Activated T-helper 2 cell treated with anti-CD3 and anti-CD28 coated beads, Interferon-gamma antibody, Interleukin-2, Interleukin-4, amounts not matched to agents 10 μg/mL and 5 μg/mL and 100 μg/mL, durations not matched to agents 14 hours and 24 hours and 36 hours (primary cell): ENCODE measurements around the gene EPB41L1. TPM values are rescaled to one million over a fixed set of nuclear protein-coding genes. Genes with fewer than 3 reads are reported as not detected.

Experiments
- DNase-seq: peaks from one replicate; pipeline ENCODE4 v3.0.0; 2021; ENCODE audit warnings: low spot score
- H3K27ac Mint-ChIP-seq: one replicate; pipeline ENCODE4 v1.8.0; 2021; ENCODE audit warnings: mixed read lengths
- H3K27me3 Mint-ChIP-seq: one replicate; pipeline ENCODE4 v1.8.0; 2021; ENCODE audit warnings: low read depth, mixed read lengths
- H3K36me3 Mint-ChIP-seq: one replicate; pipeline ENCODE4 v1.8.0; 2021; ENCODE audit warnings: low read depth, mixed read lengths
- H3K4me1 Mint-ChIP-seq: one replicate; pipeline ENCODE4 v1.8.0; 2021; ENCODE audit warnings: low read depth, mixed read lengths
- H3K4me3 Mint-ChIP-seq: one replicate; pipeline ENCODE4 v1.8.0; 2021; ENCODE audit warnings: low read depth, mild to moderate bottlenecking, moderate library complexity, mixed read lengths
- H3K9me3 Mint-ChIP-seq: one replicate; pipeline ENCODE4 v1.8.0; 2021; ENCODE audit warnings: mixed read lengths
- intact Hi-C: fragments of 100-400 bp; cut with micrococcal nuclease; formaldehyde crosslinking; loops from one replicate; pipeline ENCODE4 v1.15.1; 2023
- total RNA-seq: library from RNA; stranded (reverse); gene quantifications from 2 replicates; pipeline ENCODE4 v1.2.3, GENCODE V29; 2022

EPB41L1 gene
- total RNA-seq, 1 donor from 2014 or later: 0.41 TPM

DNA sequence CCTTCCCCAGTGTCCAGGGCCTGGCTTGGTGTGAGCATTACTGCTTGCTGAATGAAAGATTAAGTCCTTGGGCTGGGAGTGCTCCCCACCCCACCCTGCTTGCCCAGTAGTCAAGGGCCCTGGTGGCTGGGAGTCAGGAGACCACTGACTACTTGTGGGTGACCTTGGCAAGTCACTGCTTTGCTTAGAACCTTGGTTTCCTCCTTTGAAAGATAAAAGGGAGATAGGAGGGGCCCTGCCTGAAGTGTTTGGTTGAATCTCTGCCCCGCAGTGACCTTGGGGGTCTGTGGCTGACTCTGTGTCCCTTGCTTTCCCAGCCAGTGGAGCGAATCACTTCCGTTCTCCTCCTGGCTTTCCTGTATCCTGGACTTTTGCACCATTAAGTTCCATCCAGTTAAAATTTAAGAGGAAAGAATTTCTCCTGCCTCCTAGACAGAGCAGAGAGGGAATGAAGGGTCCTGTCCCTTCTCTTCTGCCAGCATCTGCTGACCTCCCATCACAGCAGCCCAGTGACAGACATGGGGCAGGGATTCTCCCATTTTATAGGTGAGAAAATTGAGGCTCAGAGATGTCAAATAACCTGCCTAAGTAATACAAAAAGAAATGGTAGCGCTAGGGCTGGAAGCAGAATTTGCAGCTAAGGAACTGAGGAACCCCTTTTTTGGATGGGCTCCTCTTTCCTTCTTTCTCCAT, 3.5 kb upstream of the EPB41L1 start:
- Mint-ChIP-seq H3K4me3 (no peak overlapping the region), H3K27ac (no peak overlapping the region), H3K9me3 (no peaks in the 10 kb centered on the region), H3K4me1 (no peaks in the 10 kb centered on the region), H3K36me3 (no peaks in the 10 kb centered on the region), H3K27me3 (peaks cover 25% of the 10 kb centered on the region)
- DNase-seq: no peak
- intact Hi-C loops: no loop called here

- peaks cover 33% of the 10 kb centered on the region for H3K27me3 Mint-ChIP-seq
- peaks cover 2% of the 10 kb centered on the region for H3K4me1 Mint-ChIP-seq
- intact Hi-C loops: no loop called here
- H3K9me3 Mint-ChIP-seq: no peaks in the 10 kb centered on the region
- no peak for DNase-seq
- no peak overlapping the region for H3K27ac Mint-ChIP-seq
- no peak overlapping the region for H3K4me3 Mint-ChIP-seq
- no peaks in the 10 kb centered on the region for H3K36me3 Mint-ChIP-seq
Measured at GRCh38 chr20:36152261-36152660, 2.3 kb upstream of the EPB41L1 start.

DNA sequence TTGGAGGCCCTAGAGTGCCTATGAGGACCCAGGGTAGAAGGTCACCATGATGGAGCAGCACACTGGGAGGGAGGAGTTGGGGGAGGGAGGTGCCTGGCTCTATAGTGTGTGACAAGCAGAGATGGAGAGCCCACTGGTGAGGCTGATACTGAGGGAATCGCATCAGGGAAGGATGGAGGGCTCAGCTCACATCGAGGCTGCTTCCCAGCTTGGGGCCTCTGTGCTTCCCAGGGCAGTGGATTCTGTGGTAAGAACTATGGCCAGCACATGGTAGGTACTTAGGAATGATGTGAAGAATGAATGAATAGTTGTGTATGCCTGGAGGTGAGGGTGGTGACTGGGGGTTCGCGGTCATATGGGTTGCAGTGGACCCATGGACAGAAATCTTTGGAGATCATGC, 1.3 kb upstream of the EPB41L1 start:
- no peak overlapping the region for H3K4me3 Mint-ChIP-seq

GRCh38 chr20:36153736-36154699, 522 bp upstream of the EPB41L1 start:
- no peak for DNase-seq
- Mint-ChIP-seq H3K36me3 (no peaks in the 10 kb centered on the region), H3K4me3 (no peak overlapping the region), H3K27ac (no peak overlapping the region), H3K9me3 (no peaks in the 10 kb centered on the region), H3K27me3 (peaks cover 36% of the 10 kb centered on the region), H3K4me1 (peaks cover 2% of the 10 kb centered on the region)
- intact Hi-C loops: no loop called here

More for the DNA sequence above, 1.3 kb upstream of the EPB41L1 start:
- DNase-seq: no peak
- intact Hi-C loops: no loop called here
- Mint-ChIP-seq H3K36me3 (no peaks in the 10 kb centered on the region), H3K27ac (no peak overlapping the region), H3K9me3 (no peaks in the 10 kb centered on the region), H3K27me3 (peaks cover 33% of the 10 kb centered on the region), H3K4me1 (peaks cover 2% of the 10 kb centered on the region)

GRCh38 chr20:36155629-36155971, 1.1 kb downstream of the EPB41L1 start:
- Mint-ChIP-seq H3K9me3 (no peaks in the 10 kb centered on the region), H3K4me3 (no peak overlapping the region), H3K36me3 (no peaks in the 10 kb centered on the region), H3K27me3 (peaks cover 38% of the 10 kb centered on the region), H3K4me1 (peaks cover 2% of the 10 kb centered on the region), H3K27ac (no peak overlapping the region)
- intact Hi-C loops: no loop called here
- no peak for DNase-seq

- peaks cover 2% of the 10 kb centered on the region for H3K4me1 Mint-ChIP-seq
- no peak overlapping the region for H3K4me3 Mint-ChIP-seq
- intact Hi-C loops: loop anchor here (2.0 kb wide), 2 partner anchors 43 to 283 kb away; no protein-coding TSS in a partner anchor
- peaks cover 38% of the 10 kb centered on the region for H3K27me3 Mint-ChIP-seq
- no peak for DNase-seq
- H3K27ac Mint-ChIP-seq: no peak overlapping the region
- H3K9me3 Mint-ChIP-seq: no peaks in the 10 kb centered on the region
- H3K36me3 Mint-ChIP-seq: no peaks in the 10 kb centered on the region
Measured at GRCh38 chr20:36155991-36156390, 1.5 kb downstream of the EPB41L1 start.

- peaks cover 33% of the 10 kb centered on the region for H3K27me3 Mint-ChIP-seq
- H3K9me3 Mint-ChIP-seq: no peaks in the 10 kb centered on the region
- no peak for DNase-seq
- no peaks in the 10 kb centered on the region for H3K36me3 Mint-ChIP-seq
- H3K4me1 Mint-ChIP-seq: peaks cover 2% of the 10 kb centered on the region
- intact Hi-C loops: loop anchor here (2.0 kb wide), 2 partner anchors 41 to 281 kb away; no protein-coding TSS in a partner anchor
- no peak overlapping the region for H3K27ac Mint-ChIP-seq
- H3K4me3 Mint-ChIP-seq: no peak overlapping the region
Measured at GRCh38 chr20:36157610-36158009, 3.1 kb downstream of the EPB41L1 start.

DNA sequence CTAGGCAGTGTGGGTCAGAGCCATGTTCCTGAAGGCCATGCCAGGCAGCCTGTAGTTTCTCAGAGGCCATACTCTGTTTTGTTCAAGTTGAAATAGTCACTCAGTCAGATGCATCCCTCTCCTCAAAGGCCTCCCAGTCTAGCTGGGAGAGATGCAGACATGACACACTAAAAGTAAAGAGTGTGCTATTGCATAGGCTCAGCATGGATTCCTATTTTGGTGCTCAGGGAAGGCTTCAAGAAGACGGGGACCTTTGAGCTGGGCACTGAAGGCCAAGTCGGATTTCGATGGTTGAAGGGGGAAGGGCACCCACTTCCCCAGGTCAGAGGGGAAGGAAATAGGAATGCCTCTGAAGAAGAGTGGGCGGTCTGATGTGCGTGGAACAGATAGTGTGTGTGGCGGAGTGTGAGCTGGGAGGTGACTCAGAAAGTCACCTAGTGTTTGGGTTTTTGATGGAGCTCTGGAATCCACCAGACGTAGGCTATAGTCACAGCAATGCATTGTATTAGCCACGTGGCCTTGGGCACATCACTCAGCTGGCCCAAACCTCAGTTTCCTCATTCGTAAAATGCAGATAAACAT, 3.7 kb downstream of the EPB41L1 start:
- no peak overlapping the region for H3K4me3 Mint-ChIP-seq
- peaks cover 2% of the 10 kb centered on the region for H3K4me1 Mint-ChIP-seq
- intact Hi-C loops: no loop called here
- H3K9me3 Mint-ChIP-seq: no peaks in the 10 kb centered on the region
- no peak overlapping the region for H3K27ac Mint-ChIP-seq
- peaks cover 27% of the 10 kb centered on the region for H3K27me3 Mint-ChIP-seq
- H3K36me3 Mint-ChIP-seq: no peaks in the 10 kb centered on the region
- DNase-seq: no peak

DNA sequence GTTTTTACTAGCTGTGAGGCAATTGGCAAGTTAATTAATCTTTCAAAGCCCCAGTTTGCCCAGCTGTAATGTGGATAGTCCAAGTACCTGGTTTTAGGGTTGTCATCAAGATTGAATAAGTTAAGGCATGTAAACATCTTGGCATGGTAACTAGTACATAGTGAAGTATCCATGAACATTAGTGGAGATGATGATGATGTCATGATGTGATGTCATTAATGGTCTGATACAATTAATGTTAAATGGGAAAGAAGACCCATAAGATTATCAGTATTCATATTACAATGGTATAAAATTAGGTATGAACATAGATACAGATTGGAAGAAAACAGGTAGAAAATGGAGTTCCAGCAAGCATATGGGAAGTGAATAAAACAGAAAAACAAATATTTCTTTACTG, 5.3 kb downstream of the EPB41L1 start:
- Mint-ChIP-seq H3K27me3 (peaks cover 19% of the 10 kb centered on the region), H3K4me1 (peaks cover 2% of the 10 kb centered on the region), H3K9me3 (no peaks in the 10 kb centered on the region), H3K4me3 (no peak overlapping the region), H3K36me3 (no peaks in the 10 kb centered on the region), H3K27ac (no peak overlapping the region)
- DNase-seq: no peak
- intact Hi-C loops: no loop called here

DNA sequence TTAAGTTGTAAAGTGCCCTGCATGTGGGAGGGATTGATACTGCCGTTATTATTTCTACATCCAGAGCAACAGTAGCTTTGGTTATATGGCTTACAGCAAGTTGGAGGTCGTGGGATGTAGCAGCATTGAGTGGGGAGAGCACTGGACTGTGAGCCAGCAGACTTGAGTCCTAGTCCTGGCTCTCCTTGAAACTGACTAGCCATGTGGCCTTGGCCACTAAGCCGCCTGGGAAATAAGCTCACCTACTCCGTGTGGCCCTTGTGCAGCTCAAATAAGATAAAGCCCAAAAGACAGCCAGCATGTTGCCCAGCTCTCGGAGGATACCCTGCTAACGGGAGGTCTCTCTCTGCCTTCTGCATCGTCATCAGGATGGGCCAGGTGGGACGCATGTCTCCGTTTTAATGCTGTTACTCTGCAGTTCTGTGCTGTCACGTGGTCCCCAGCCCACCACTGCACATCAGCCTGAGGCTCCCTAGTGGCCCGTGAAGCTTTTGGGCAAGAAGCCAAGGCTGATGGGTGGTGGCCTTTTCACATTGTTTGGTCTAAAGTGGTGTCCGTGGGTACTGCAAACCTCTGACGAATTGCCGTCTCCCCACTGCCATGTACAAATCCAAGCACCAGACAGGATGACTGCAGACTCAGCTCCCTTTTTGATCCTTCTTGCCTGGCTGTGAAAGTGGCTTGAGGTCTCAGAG, 7.9 kb downstream of the EPB41L1 start:
- Mint-ChIP-seq H3K4me1 (no peaks in the 10 kb centered on the region), H3K4me3 (no peak overlapping the region), H3K27me3 (peaks cover 9% of the 10 kb centered on the region), H3K27ac (no peak overlapping the region), H3K36me3 (no peaks in the 10 kb centered on the region), H3K9me3 (no peaks in the 10 kb centered on the region)
- DNase-seq: no peak
- intact Hi-C loops: no loop called here

DNA sequence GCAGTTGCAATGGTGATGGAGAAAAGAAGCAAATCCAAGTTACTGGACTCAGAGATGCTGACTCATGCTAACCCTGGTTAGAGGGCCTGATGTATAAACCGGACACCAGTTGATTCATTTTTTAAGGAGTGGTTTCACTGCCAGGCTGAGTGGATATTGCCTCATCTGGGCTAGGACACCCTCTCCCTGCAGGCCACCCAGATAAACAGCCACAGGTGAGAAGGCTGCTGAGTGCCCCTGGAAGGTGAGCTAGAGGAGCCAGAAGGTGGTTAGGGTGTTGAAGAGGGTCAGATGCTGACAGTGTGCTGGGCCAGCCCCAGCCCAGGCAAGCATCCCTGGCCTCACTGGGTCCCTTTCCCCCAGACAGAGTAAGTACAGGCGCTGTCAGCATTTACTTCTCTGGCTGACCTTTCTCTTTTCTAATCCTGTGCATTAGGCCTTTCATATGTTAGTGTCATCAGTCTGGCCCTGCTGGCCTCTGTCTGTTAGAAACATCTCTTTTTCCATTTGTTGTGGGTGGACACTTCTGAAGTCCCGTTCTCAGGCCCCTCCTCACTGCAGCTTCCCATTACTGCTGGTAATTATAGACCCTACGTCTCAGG, 13.5 kb downstream of the EPB41L1 start:
- Mint-ChIP-seq H3K9me3 (no peaks in the 10 kb centered on the region), H3K27me3 (peaks cover 6% of the 10 kb centered on the region), H3K4me3 (no peak overlapping the region), H3K36me3 (no peaks in the 10 kb centered on the region), H3K27ac (no peak overlapping the region), H3K4me1 (no peaks in the 10 kb centered on the region)
- intact Hi-C loops: no loop called here
- no peak for DNase-seq

GRCh38 chr20:36170542-36171215, 16.1 kb downstream of the EPB41L1 start:
- no peak overlapping the region for H3K27ac Mint-ChIP-seq
- intact Hi-C loops: no loop called here
- no peaks in the 10 kb centered on the region for H3K36me3 Mint-ChIP-seq
- peaks cover 8% of the 10 kb centered on the region for H3K27me3 Mint-ChIP-seq
- H3K9me3 Mint-ChIP-seq: no peaks in the 10 kb centered on the region
- no peak for DNase-seq
- H3K4me3 Mint-ChIP-seq: no peak overlapping the region
- H3K4me1 Mint-ChIP-seq: no peaks in the 10 kb centered on the region
